Karpas-422 (cell line): Measurements from ENCODE around the gene KIF23. TPM values are rescaled to one million over a fixed set of nuclear protein-coding genes. Genes with fewer than 3 reads are reported as not detected.

Experiments used
- DNase-seq: peaks from one replicate; pipeline ENCODE4 v3.0.0-alpha.2; 2015
- H2AFZ ChIP-seq: fragments of 200-600 bp; sonication (generic); 2 replicates; pipeline ENCODE4 v1.6.1; 2014; ENCODE audit warnings: antibody characterized with exemption, low read length, mixed read lengths
- H3K27ac ChIP-seq: fragments of 200-600 bp; sonication (generic); 2 replicates; pipeline ENCODE4 v1.5.1; 2014; ENCODE audit warnings: mild to moderate bottlenecking, low read length, moderate library complexity
- H3K27me3 ChIP-seq: fragments of 200-600 bp; sonication (generic); 2 replicates; pipeline ENCODE4 v1.6.1; 2014; ENCODE audit warnings: low read length, mixed read lengths
- H3K36me3 ChIP-seq: fragments of 200-600 bp; sonication (generic); 2 replicates; pipeline ENCODE4 v1.6.1; 2014; ENCODE audit warnings: low read length, mixed read lengths; ENCODE audit not compliant: insufficient read depth
- H3K4me1 ChIP-seq: fragments of 200-600 bp; sonication (generic); 2 replicates; pipeline ENCODE4 v1.6.1; 2014; ENCODE audit warnings: mild to moderate bottlenecking, low read length, mixed read lengths
- H3K4me2 ChIP-seq: fragments of 200-600 bp; sonication (generic); 2 replicates; pipeline ENCODE4 v1.6.1; 2014; ENCODE audit warnings: low read length, low read depth, mild to moderate bottlenecking; ENCODE audit not compliant: poor library complexity, severe bottlenecking
- H3K4me3 ChIP-seq: fragments of 200-600 bp; sonication (generic); 2 replicates; pipeline ENCODE4 v1.5.1; 2014; ENCODE audit warnings: mild to moderate bottlenecking, antibody characterized with exemption, low read length, mixed read lengths
- H3K79me2 ChIP-seq: fragments of 200-600 bp; sonication (generic); 2 replicates; pipeline ENCODE4 v1.6.1; 2014; ENCODE audit warnings: mild to moderate bottlenecking, low read length, mixed read lengths
- H3K9ac ChIP-seq: fragments of 200-600 bp; sonication (generic); 2 replicates; pipeline ENCODE4 v1.6.0; 2014; ENCODE audit warnings: low read length
- H3K9me2 ChIP-seq: fragments of 200-600 bp; sonication (generic), shearing (Covaris generic); replicated peaks from 2 replicates; pipeline ENCODE4 v1.6.0; 2014; ENCODE audit warnings: mild to moderate bottlenecking, low read length, moderate library complexity; ENCODE audit not compliant: insufficient read depth
- H3K9me3 ChIP-seq: fragments of 300-700, 200-600 bp; sonication (generic); 2 replicates; pipeline ENCODE4 v1.6.1; 2014; ENCODE audit warnings: low read length, mixed read lengths
- H4K20me1 ChIP-seq: fragments of 200-600 bp; sonication (generic); 2 replicates; pipeline ENCODE4 v1.6.1; 2014; ENCODE audit warnings: mild to moderate bottlenecking, antibody characterized with exemption, low read length, low read depth; ENCODE audit not compliant: insufficient read depth
- total RNA-seq: library from RNA; depleted of rRNA; stranded (reverse); fragments of >200 nt; shearing (Covaris generic); gene quantifications from 2 replicates; pipeline ENCODE4 v1.2.3, GENCODE V29; 2014; ENCODE audit warnings: low replicate concordance

The KIF23 gene
- total RNA-seq, 1 experiment from 2014 or later = 32.4 TPM

GRCh38 chr15:69486481-69487110, 72.4 kb downstream of the KIF23 start:
- no peaks in the 10 kb centered on the region for H4K20me1 ChIP-seq
- H3K4me3 ChIP-seq = no peak overlapping the region
- H3K36me3 ChIP-seq = no peaks in the 10 kb centered on the region
- no peak overlapping the region for H3K9ac ChIP-seq
- no peaks in the 10 kb centered on the region for H3K9me3 ChIP-seq
- DNase-seq = no peak
- no peak overlapping the region for H3K27ac ChIP-seq
- H3K9me2 ChIP-seq = no peaks in the 10 kb centered on the region
- H2AFZ ChIP-seq = no peak overlapping the region
- no peak overlapping the region for H3K4me2 ChIP-seq
- H3K79me2 ChIP-seq = no peaks in the 10 kb centered on the region
- H3K4me1 ChIP-seq = peaks cover 14% of the 10 kb centered on the region
- 0 out of 2 replicates have a peak, but pooled peaks cover 3% of the 10 kb centered on the region for H3K27me3 ChIP-seq

GRCh38 chr15:69489073-69489571, 75.0 kb downstream of the KIF23 start:
- 0 out of 2 replicates have a peak, but pooled peaks cover 5% of the 10 kb centered on the region for H3K27me3 ChIP-seq
- no peaks in the 10 kb centered on the region for H3K79me2 ChIP-seq
- no peak overlapping the region for H3K4me3 ChIP-seq
- H3K27ac ChIP-seq = no peak overlapping the region
- H3K36me3 ChIP-seq = no peaks in the 10 kb centered on the region
- H3K9me2 ChIP-seq = no peaks in the 10 kb centered on the region
- no peaks in the 10 kb centered on the region for H3K9me3 ChIP-seq
- no peak for DNase-seq
- H2AFZ ChIP-seq = no peak overlapping the region
- no peak overlapping the region for H3K4me2 ChIP-seq
- peaks cover 13% of the 10 kb centered on the region for H3K4me1 ChIP-seq
- H3K9ac ChIP-seq = no peak overlapping the region
- no peaks in the 10 kb centered on the region for H4K20me1 ChIP-seq

DNA sequence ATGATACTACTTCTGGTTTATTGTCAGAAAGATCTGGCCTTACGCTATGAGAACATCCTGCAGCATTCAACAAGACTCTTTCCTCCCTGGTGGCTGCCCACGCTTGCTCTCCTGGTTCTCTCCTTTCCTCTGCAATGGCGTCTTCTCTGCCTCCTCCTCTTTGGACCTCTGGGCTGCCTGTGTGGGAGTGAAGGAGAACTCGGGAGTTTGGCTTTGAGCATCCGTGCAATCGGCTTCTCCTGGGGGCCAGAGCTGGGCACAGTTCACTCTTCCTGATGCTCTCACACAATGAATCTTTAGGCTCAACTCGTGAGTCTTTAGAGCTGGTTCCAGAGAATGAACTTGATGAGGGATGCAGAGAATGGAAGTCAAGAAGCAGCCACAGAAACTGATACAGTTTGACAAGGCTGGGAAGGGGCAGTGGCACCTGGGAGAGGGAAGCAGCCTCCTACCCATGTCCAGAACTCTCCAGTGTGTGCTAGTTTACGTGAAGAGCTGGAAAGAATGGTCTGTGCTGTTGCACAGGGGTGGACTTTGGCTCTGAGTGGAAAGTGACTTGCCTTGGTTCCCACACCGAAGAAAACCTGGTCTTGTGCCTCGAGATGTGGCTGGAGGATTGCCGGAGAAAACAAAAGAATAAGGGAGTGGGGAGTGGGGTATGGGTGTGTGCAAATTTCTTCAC, 76.3 kb downstream of the KIF23 start:
- no peaks in the 10 kb centered on the region for H4K20me1 ChIP-seq
- H3K36me3 ChIP-seq = no peaks in the 10 kb centered on the region
- H3K9ac ChIP-seq = no peak overlapping the region
- DNase-seq = no peak
- no peaks in the 10 kb centered on the region for H3K9me2 ChIP-seq
- no peak overlapping the region for H3K4me3 ChIP-seq
- 0 out of 2 replicates have a peak, but pooled peaks cover 2% of the 10 kb centered on the region for H3K27me3 ChIP-seq
- H2AFZ ChIP-seq = no peak overlapping the region
- peak overlapping the region; percentile 32 for H3K4me2 ChIP-seq
- H3K79me2 ChIP-seq = no peaks in the 10 kb centered on the region
- no peak overlapping the region for H3K27ac ChIP-seq
- peaks cover 11% of the 10 kb centered on the region for H3K4me1 ChIP-seq
- H3K9me3 ChIP-seq = no peaks in the 10 kb centered on the region

- Histone ChIP-seq H3K4me1 (peaks cover 11% of the 10 kb centered on the region), H3K9me2 (no peaks in the 10 kb centered on the region), H4K20me1 (no peaks in the 10 kb centered on the region), H3K4me3 (no peak overlapping the region), H2AFZ (no peak overlapping the region), H3K4me2 (peak overlapping the region; percentile 32), H3K79me2 (no peaks in the 10 kb centered on the region), H3K9ac (no peak overlapping the region), H3K27me3 (0 out of 2 replicates have a peak, but pooled peaks cover 2% of the 10 kb centered on the region), H3K36me3 (no peaks in the 10 kb centered on the region), H3K27ac (no peak overlapping the region), H3K9me3 (no peaks in the 10 kb centered on the region)
- DNase-seq = no peak
Observed at GRCh38 chr15:69491038-69491505, 76.9 kb downstream of the KIF23 start.

GRCh38 chr15:69493406-69493805, 79.3 kb downstream of the KIF23 start:
- H3K4me1 ChIP-seq = peaks cover 11% of the 10 kb centered on the region
- H3K9ac ChIP-seq = no peak overlapping the region
- DNase-seq = no peak
- H3K36me3 ChIP-seq = no peaks in the 10 kb centered on the region
- 0 out of 2 replicates have a peak, but pooled peaks cover 2% of the 10 kb centered on the region for H3K27me3 ChIP-seq
- H3K27ac ChIP-seq = no peak overlapping the region
- no peaks in the 10 kb centered on the region for H3K79me2 ChIP-seq
- H4K20me1 ChIP-seq = no peaks in the 10 kb centered on the region
- no peak overlapping the region for H2AFZ ChIP-seq
- H3K9me2 ChIP-seq = no peaks in the 10 kb centered on the region
- no peak overlapping the region for H3K4me3 ChIP-seq
- H3K9me3 ChIP-seq = no peaks in the 10 kb centered on the region
- H3K4me2 ChIP-seq = no peak overlapping the region

- Histone ChIP-seq H3K4me2 (no peak overlapping the region), H2AFZ (no peak overlapping the region), H3K4me1 (peaks cover 3% of the 10 kb centered on the region), H3K27me3 (0 out of 2 replicates have a peak, but pooled peaks cover 2% of the 10 kb centered on the region), H3K27ac (no peak overlapping the region), H3K9me3 (no peaks in the 10 kb centered on the region), H3K4me3 (no peak overlapping the region), H4K20me1 (no peaks in the 10 kb centered on the region), H3K79me2 (no peaks in the 10 kb centered on the region), H3K36me3 (no peaks in the 10 kb centered on the region), H3K9ac (no peak overlapping the region), H3K9me2 (no peaks in the 10 kb centered on the region)
- no peak for DNase-seq
Observed at GRCh38 chr15:69496001-69496400, 81.9 kb downstream of the KIF23 start.

GRCh38 chr15:69497076-69497475, 82.9 kb downstream of the KIF23 start:
- no peak for DNase-seq
- H3K9ac ChIP-seq = no peak overlapping the region
- no peak overlapping the region for H2AFZ ChIP-seq
- no peaks in the 10 kb centered on the region for H4K20me1 ChIP-seq
- no peaks in the 10 kb centered on the region for H3K9me2 ChIP-seq
- H3K27ac ChIP-seq = no peak overlapping the region
- no peaks in the 10 kb centered on the region for H3K36me3 ChIP-seq
- H3K4me3 ChIP-seq = no peak overlapping the region
- no peaks in the 10 kb centered on the region for H3K9me3 ChIP-seq
- no peak overlapping the region for H3K4me2 ChIP-seq
- H3K79me2 ChIP-seq = no peaks in the 10 kb centered on the region
- no peaks in the 10 kb centered on the region for H3K4me1 ChIP-seq
- H3K27me3 ChIP-seq = 0 out of 2 replicates have a peak, but pooled peaks cover 2% of the 10 kb centered on the region

DNA sequence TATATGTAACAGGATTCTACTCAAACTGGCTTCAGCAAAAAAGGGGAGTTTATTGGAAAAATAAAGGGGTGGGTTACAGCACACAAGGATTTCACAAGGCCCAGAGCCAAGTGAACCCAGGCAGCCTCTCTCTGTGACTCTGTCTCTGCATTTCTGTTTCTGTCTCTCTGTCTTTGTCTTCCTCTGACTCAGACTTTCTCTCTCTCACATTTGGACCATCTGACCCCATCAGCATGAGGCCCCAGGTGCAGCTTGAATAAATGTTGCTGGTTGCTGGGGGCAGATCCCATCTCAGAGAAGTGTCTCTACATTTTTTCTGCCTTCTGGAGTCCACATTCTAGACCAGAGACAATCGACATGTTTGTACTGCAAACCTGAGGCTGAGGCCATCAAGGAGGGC, 83.5 kb downstream of the KIF23 start:
- Histone ChIP-seq H3K27me3 (no peaks in the 10 kb centered on the region), H4K20me1 (no peaks in the 10 kb centered on the region), H3K9ac (no peak overlapping the region), H3K4me3 (no peak overlapping the region), H3K9me3 (no peaks in the 10 kb centered on the region), H3K4me2 (no peak overlapping the region), H2AFZ (no peak overlapping the region), H3K4me1 (no peaks in the 10 kb centered on the region), H3K79me2 (no peaks in the 10 kb centered on the region), H3K9me2 (no peaks in the 10 kb centered on the region), H3K36me3 (no peaks in the 10 kb centered on the region), H3K27ac (no peak overlapping the region)
- no peak for DNase-seq
